HCT116 (cell line): Measurements from ENCODE around the gene ERCC4. TPM values are rescaled to one million over a fixed set of nuclear protein-coding genes. Genes with fewer than 3 reads are reported as not detected.

Source experiments
- ATAC-seq: fragments of 200-7000 bp; cut with Tn5 transposase; 2 replicates; pipeline ENCODE4 v1.9.1; 2020; ENCODE audit warnings: mild to moderate bottlenecking, moderate library complexity
- BruUV-seq: library from RNA; stranded (reverse); fragments of 400-500 nt; replicated peaks from 2 replicates; lab custom pipeline; 2021; lab: Mats Ljungman, UMichigan
- CTCF ChIA-PET: fragments of 300-600 bp; sonication (Branson Sonifier 250); formaldehyde crosslinking; loops from one replicate; lab custom pipeline; 2021; ENCODE audit warnings: antibody characterized with exemption; lab: Charles Lee
- POLR2A ChIA-PET: fragments of 300-600, 350-600 bp; sonication (Branson Sonifier 250); formaldehyde crosslinking; loops from one replicate; lab custom pipeline; 2021; ENCODE audit warnings: antibody characterized with exemption; lab: Charles Lee
- RAD21 ChIA-PET, 2 experiments: fragments of 300-600 bp; sonication (Branson Sonifier 250); formaldehyde crosslinking; loops; one replicate each; lab custom pipeline; 2023; ENCODE audit warnings: low total read pairs in 2 of 2; ENCODE audit not compliant: uncharacterized antibody in 2 of 2, unreplicated experiment in 2 of 2, low non-redundant PET in 1 of 2; lab: Charles Lee
- DNase-seq: peaks from one replicate; pipeline ENCODE4 v3.0.0-alpha.2; 2010; ENCODE audit warnings: low read depth, low spot score
- H2AFZ ChIP-seq: fragments of 200-600 bp; shearing (Covaris generic), sonication (generic); 2 replicates; pipeline ENCODE4 v1.6.1; 2017; ENCODE audit warnings: low read depth, mixed run types, mixed read lengths, antibody characterized with exemption, low read length; ENCODE audit not compliant: poor library complexity, severe bottlenecking
- H3K27ac ChIP-seq: 2 replicates; pipeline ENCODE4 v1.5.1; 2012; ENCODE audit warnings: low read depth, low read length
- H3K27me3 ChIP-seq: fragments of 200-600 bp; sonication (generic); 2 replicates; pipeline ENCODE4 v1.6.1; 2016; ENCODE audit warnings: mixed run types, low read length, mixed read lengths; ENCODE audit not compliant: insufficient read depth
- H3K36me3 ChIP-seq, 2 experiments: fragments of 200-500 bp in 1 of 2; fragments of 200-600 bp in 1 of 2; sonication (Bioruptor generic) in 1 of 2; sonication (generic) in 1 of 2; 2 replicates each; pipeline versions ENCODE4 v1.5.1 to v1.6.1; 2014 to 2016; ENCODE audit warnings: low read length in 2 of 2, inconsistent platforms in 1 of 2, mixed read lengths in 1 of 2, mixed run types in 1 of 2; ENCODE audit not compliant: insufficient read depth in 2 of 2, control insufficient read depth in 1 of 2
- H3K4me1 ChIP-seq, 2 experiments: fragments of 200-600 bp in 1 of 2; sonication (generic) in 1 of 2; 2 replicates each; pipeline versions ENCODE4 v1.5.1 to v1.6.1; 2012 to 2017; ENCODE audit warnings: low read length in 2 of 2, inconsistent platforms in 1 of 2, mild to moderate bottlenecking in 1 of 2, mixed read lengths in 1 of 2, mixed run types in 1 of 2, moderate library complexity in 1 of 2; ENCODE audit not compliant: insufficient read depth in 2 of 2, control insufficient read depth in 1 of 2
- H3K4me2 ChIP-seq: fragments of 200-600 bp; sonication (generic); 2 replicates; pipeline ENCODE4 v1.6.1; 2017; ENCODE audit warnings: mixed run types, low read length, mixed read lengths
- H3K4me3 ChIP-seq, 2 experiments: fragments of 200-600 bp in 1 of 2; sonication (generic) in 1 of 2; replicated peaks in 1 of 2; 2 replicates each; pipeline ENCODE4 v1.5.1; 2011 to 2016; ENCODE audit warnings: low read length in 2 of 2, control low read depth in 1 of 2, low read depth in 1 of 2, mild to moderate bottlenecking in 1 of 2, mixed read lengths in 1 of 2, mixed run types in 1 of 2
- H3K79me2 ChIP-seq: fragments of 200-600 bp; sonication (generic); 2 replicates; pipeline ENCODE4 v1.6.1; 2017; ENCODE audit warnings: mild to moderate bottlenecking, mixed run types, low read length, moderate library complexity, mixed read lengths; ENCODE audit not compliant: insufficient read depth
- H3K9ac ChIP-seq: fragments of 200-600 bp; sonication (generic); 2 replicates; pipeline ENCODE4 v1.6.1; 2016; ENCODE audit warnings: low read length, mixed read lengths
- H3K9me2 ChIP-seq: fragments of 200-600 bp; sonication (generic), shearing (Covaris generic); 2 replicates; pipeline ENCODE4 v1.6.1; 2017; ENCODE audit warnings: mixed run types, mild to moderate bottlenecking, moderate library complexity; ENCODE audit not compliant: insufficient read depth
- H3K9me3 ChIP-seq, 2 experiments: fragments of 200-500 bp in 1 of 2; fragments of 200-600 bp in 1 of 2; sonication (Bioruptor generic) in 1 of 2; sonication (generic) in 1 of 2; 2 replicates each; pipeline ENCODE4 v1.6.1; 2014 to 2017; ENCODE audit warnings: low read length in 2 of 2, mixed read lengths in 2 of 2, inconsistent platforms in 1 of 2, low read depth in 1 of 2, mild to moderate bottlenecking in 1 of 2, mixed run types in 1 of 2, moderate library complexity in 1 of 2; ENCODE audit not compliant: control insufficient read depth in 1 of 2, insufficient read depth in 1 of 2
- H4K20me1 ChIP-seq: fragments of 200-600 bp; sonication (generic), shearing (Covaris generic); 2 replicates; pipeline ENCODE4 v1.6.1; 2017; ENCODE audit warnings: mixed run types, mild to moderate bottlenecking, moderate library complexity; ENCODE audit not compliant: insufficient read depth
- ATF3 ChIP-seq: IDR thresholded peaks from 2 replicates; pipeline ENCODE4 v1.6.1; 2012
- CBX3 ChIP-seq: IDR thresholded peaks from 2 replicates; pipeline ENCODE4 v1.6.1; 2012; ENCODE audit warnings: low read depth
- CEBPB ChIP-seq: IDR thresholded peaks from 2 replicates; pipeline ENCODE4 v1.6.1; 2012; ENCODE audit warnings: low read depth
- CTCF ChIP-seq, 3 experiments: fragments of 200-600 bp in 1 of 3; sonication (generic) in 1 of 3; IDR thresholded peaks in 2 of 3; conservative IDR thresholded peaks in 1 of 3; 2 replicates each; pipeline ENCODE4 v1.5.1; 2012 to 2017; ENCODE audit warnings: low read depth in 2 of 3, low read length in 2 of 3, antibody characterized with exemption in 1 of 3, borderline replicate concordance in 1 of 3, control low read depth in 1 of 3, mild to moderate bottlenecking in 1 of 3, mixed read lengths in 1 of 3, mixed run types in 1 of 3, moderate library complexity in 1 of 3; ENCODE audit not compliant: insufficient read depth in 1 of 3
- EGR1 ChIP-seq: IDR thresholded peaks from 2 replicates; pipeline ENCODE4 v1.6.1; 2012; ENCODE audit warnings: low read depth
- EZH2phosphoT487 ChIP-seq: fragments of 200-600 bp; IDR thresholded peaks from 2 replicates; pipeline ENCODE4 v1.6.1; 2018; ENCODE audit warnings: antibody characterized with exemption, borderline replicate concordance
- FOSL1 ChIP-seq: IDR thresholded peaks from 2 replicates; pipeline ENCODE4 v1.6.1; 2012; ENCODE audit warnings: low read depth
- RAD21 ChIP-seq: IDR thresholded peaks from 2 replicates; pipeline ENCODE4 v1.6.1; 2012; ENCODE audit warnings: low read depth, mild to moderate bottlenecking
- REST ChIP-seq: IDR thresholded peaks from 2 replicates; pipeline ENCODE4 v1.6.1; 2012; ENCODE audit warnings: low read depth
- SP1 ChIP-seq: IDR thresholded peaks from 2 replicates; pipeline ENCODE4 v1.6.1; 2012; ENCODE audit warnings: low read depth
- SRF ChIP-seq: IDR thresholded peaks from 2 replicates; pipeline ENCODE4 v1.6.1; 2012; ENCODE audit warnings: low read depth
- ZFX ChIP-seq: fragments of 450-650 bp; IDR thresholded peaks from 2 replicates; pipeline ENCODE4 v1.6.1; 2017
- ZNF274 ChIP-seq: fragments of 200-500 bp; sonication (Bioruptor generic); IDR thresholded peaks from 2 replicates; pipeline ENCODE4 v1.6.1; 2014; ENCODE audit warnings: mild to moderate bottlenecking, low read depth, low read length, inconsistent platforms
- intact Hi-C: fragments of 100-400 bp; cut with micrococcal nuclease; formaldehyde crosslinking; loops from 2 replicates; pipeline ENCODE4 v1.10.0; 2022
- total RNA-seq: library from RNA; stranded (reverse); gene quantifications from one replicate; pipeline ENCODE4 v1.2.1, GENCODE V29; 2021; ENCODE audit not compliant: unreplicated experiment

Gene ERCC4
- total RNA-seq, 1 experiment from 2014 or later = 10.4 TPM

DNA sequence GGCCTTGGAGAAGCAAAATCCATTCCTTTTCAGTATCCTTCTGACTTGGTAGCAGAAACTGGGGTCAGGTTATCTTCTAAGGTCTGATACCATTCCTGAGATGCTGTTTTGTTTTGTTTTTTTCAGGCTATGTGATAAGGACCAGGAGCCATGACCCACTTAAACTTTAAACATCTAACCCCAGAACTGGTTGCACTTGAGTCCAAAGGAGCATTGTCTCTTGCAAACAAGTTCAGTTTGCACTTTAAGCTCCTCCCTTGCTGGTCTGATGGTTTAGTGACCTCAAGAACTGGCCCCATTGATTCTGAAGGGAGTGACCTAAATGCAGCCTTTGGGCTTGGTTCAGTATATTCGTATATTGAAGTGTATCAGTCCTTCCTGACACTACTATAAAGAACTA is 75.2 kb downstream of the ERCC4 start:
- BruUV-seq = no TSS peak
- DNase-seq = no peak
- no peak overlapping the region for H2AFZ ChIP-seq
- H3K36me3 ChIP-seq = no peaks in the 10 kb centered on the region
- peaks cover 2 to 6% of the 10 kb centered on the region in 2 experiments; a peak in 2 of 4 replicates for H3K4me1 ChIP-seq
- intact Hi-C loops = no loop called here
- H3K9me2 ChIP-seq = no peaks in the 10 kb centered on the region
- no peak overlapping the region for H3K4me3 ChIP-seq
- H3K9me3 ChIP-seq = no peaks in the 10 kb centered on the region
- POLR2A ChIA-PET = no interaction called here
- CTCF ChIA-PET = no interaction called here
- H3K27ac ChIP-seq = no peak overlapping the region
- no peaks in the 10 kb centered on the region for H4K20me1 ChIP-seq
- no peak overlapping the region for H3K9ac ChIP-seq
- ATAC-seq = no peak
- RAD21 ChIA-PET = no interaction called here
- H3K27me3 ChIP-seq = no peaks in the 10 kb centered on the region
- no peaks in the 10 kb centered on the region for H3K79me2 ChIP-seq
- H3K4me2 ChIP-seq = no peak overlapping the region
- no peak for TF ChIP-seq SP1
- no peak for TF ChIP-seq ATF3
- no peak for TF ChIP-seq CBX3
- TF ChIP-seq EZH2phosphoT487 = no peak
- TF ChIP-seq SRF = no peak
- TF ChIP-seq ZFX = no peak
- no peak for TF ChIP-seq EGR1
- no peak for TF ChIP-seq ZNF274
- no peak for TF ChIP-seq REST
- no peak for TF ChIP-seq RAD21
- no peak for TF ChIP-seq CEBPB
- TF ChIP-seq FOSL1 = no peak
- TF ChIP-seq CTCF (IDR thresholded peaks at IDR 0.05 in 2 of 3, conservative IDR thresholded peaks at IDR 0.05 in 1 of 3; ENCODE audit: borderline replicate concordance in 1 of 3, insufficient read depth in 1 of 3, low read depth in 2 of 3, low read length in 2 of 3) = no peak
